DND-41 (cell line): ENCODE results near the gene CACTIN.

Experiments used
- ATAC-seq: fragments of 200-7000 bp; cut with Tn5 transposase; 3 replicates; pipeline ENCODE4 v1.9.1; 2021; ENCODE audit warnings: low read depth; ENCODE audit not compliant: insufficient read depth
- DNase-seq: peaks from one replicate; pipeline ENCODE4 v3.0.0-alpha.2; 2020
- H2AFZ ChIP-seq: 2 replicates; pipeline ENCODE4 v1.6.0; 2012; ENCODE audit warnings: low read depth, low read length
- H3K27ac ChIP-seq: 2 replicates; pipeline ENCODE4 v1.5.1; 2012; ENCODE audit warnings: low read length, inconsistent platforms
- H3K27me3 ChIP-seq: fragments of 200-600 bp; sonication (generic); 2 replicates; pipeline ENCODE4 v1.6.0; 2012; ENCODE audit warnings: low read length, mild to moderate bottlenecking, inconsistent platforms; ENCODE audit not compliant: insufficient read depth, poor library complexity
- H3K36me3 ChIP-seq: 2 replicates; pipeline ENCODE4 v1.5.1; 2012; ENCODE audit warnings: low read length, inconsistent platforms; ENCODE audit not compliant: insufficient read depth
- H3K4me1 ChIP-seq: 2 replicates; pipeline ENCODE4 v1.5.1; 2012; ENCODE audit warnings: mild to moderate bottlenecking, low read length; ENCODE audit not compliant: insufficient read depth
- H3K4me2 ChIP-seq: 2 replicates; pipeline ENCODE4 v1.6.0; 2012; ENCODE audit warnings: mild to moderate bottlenecking, moderate library complexity, low read length, inconsistent platforms; ENCODE audit not compliant: insufficient read depth
- H3K4me3 ChIP-seq, 2 experiments: fragments of 200-600 bp in 1 of 2; shearing (Covaris generic) in 1 of 2; 2 replicates each; pipeline ENCODE4 v1.5.1; 2012 to 2016; ENCODE audit warnings: inconsistent platforms in 2 of 2, low read length in 2 of 2, mild to moderate bottlenecking in 2 of 2, low read depth in 1 of 2, moderate library complexity in 1 of 2
- H3K79me2 ChIP-seq: 2 replicates; pipeline ENCODE4 v1.6.0; 2012; ENCODE audit warnings: low read length, inconsistent platforms; ENCODE audit not compliant: insufficient read depth
- H3K9ac ChIP-seq: 2 replicates; pipeline ENCODE4 v1.6.0; 2012; ENCODE audit warnings: low read depth, mild to moderate bottlenecking, inconsistent platforms, low read length, moderate library complexity
- H3K9me3 ChIP-seq: 2 replicates; pipeline ENCODE4 v1.5.1; 2012; ENCODE audit warnings: low read length, moderate library complexity, mild to moderate bottlenecking, inconsistent platforms; ENCODE audit not compliant: insufficient read depth, severe bottlenecking
- H4K20me1 ChIP-seq: 2 replicates; pipeline ENCODE4 v1.6.0; 2012; ENCODE audit warnings: low read length; ENCODE audit not compliant: insufficient read depth
- CTCF ChIP-seq: IDR thresholded peaks from 2 replicates; pipeline ENCODE4 v1.5.1; 2012; ENCODE audit warnings: borderline replicate concordance, low read length, moderate library complexity, mild to moderate bottlenecking; ENCODE audit not compliant: poor library complexity, severe bottlenecking; ENCODE audit errors: extremely low read depth
- EZH2 ChIP-seq: IDR thresholded peaks from 3 replicates; pipeline ENCODE4 v1.6.1; 2012; ENCODE audit warnings: borderline replicate concordance, low read depth, mild to moderate bottlenecking, moderate library complexity, low read length, inconsistent platforms; ENCODE audit not compliant: severe bottlenecking

CACTIN gene

GRCh38 chr19:3661284-3662238 is 35.0 kb upstream of the CACTIN start:
- no peak overlapping the region for H2AFZ ChIP-seq
- H3K27ac ChIP-seq = no peak overlapping the region
- no peak for TF ChIP-seq EZH2
- TF ChIP-seq CTCF = no peak
- ATAC-seq (no peak), DNase-seq (no peak)
- no peak overlapping the region for H3K4me2 ChIP-seq
- H3K4me3 ChIP-seq = no peak overlapping the region
- peaks cover 16% of the 10 kb centered on the region for H4K20me1 ChIP-seq
- no peaks in the 10 kb centered on the region for H3K4me1 ChIP-seq
- no peaks in the 10 kb centered on the region for H3K9me3 ChIP-seq
- no peaks in the 10 kb centered on the region for H3K79me2 ChIP-seq
- H3K9ac ChIP-seq = no peak overlapping the region
- no peaks in the 10 kb centered on the region for H3K27me3 ChIP-seq
- H3K36me3 ChIP-seq = peaks cover 71% of the 10 kb centered on the region

GRCh38 chr19:3660493-3661219 is 34.1 kb upstream of the CACTIN start:
- H3K36me3 ChIP-seq = peaks cover 80% of the 10 kb centered on the region
- H3K79me2 ChIP-seq = no peaks in the 10 kb centered on the region
- no peaks in the 10 kb centered on the region for H3K27me3 ChIP-seq
- H2AFZ ChIP-seq = no peak overlapping the region
- no peaks in the 10 kb centered on the region for H3K9me3 ChIP-seq
- DNase-seq (no peak), ATAC-seq (no peak)
- H3K4me3 ChIP-seq = no peak overlapping the region
- TF ChIP-seq EZH2 (no peak), CTCF (no peak)
- no peak overlapping the region for H3K4me2 ChIP-seq
- no peak overlapping the region for H3K27ac ChIP-seq
- H3K9ac ChIP-seq = no peak overlapping the region
- no peaks in the 10 kb centered on the region for H3K4me1 ChIP-seq
- peaks cover 8% of the 10 kb centered on the region; the same call in 1 of the 2 replicates for H4K20me1 ChIP-seq

GRCh38 chr19:3659746-3660112 is 33.1 kb upstream of the CACTIN start:
- no peak for DNase-seq
- Histone ChIP-seq H3K36me3 (peaks cover 78% of the 10 kb centered on the region), H3K9me3 (no peaks in the 10 kb centered on the region), H4K20me1 (0 out of 2 replicates have a peak, but pooled peaks cover 4% of the 10 kb centered on the region), H3K79me2 (no peaks in the 10 kb centered on the region), H3K4me3 (no peak overlapping the region), H3K27ac (no peak overlapping the region), H3K9ac (no peak overlapping the region), H3K4me2 (no peak overlapping the region), H3K4me1 (no peaks in the 10 kb centered on the region), H3K27me3 (no peaks in the 10 kb centered on the region), H2AFZ (no peak overlapping the region)
- ATAC-seq = no peak
- TF ChIP-seq CTCF (no peak), EZH2 (no peak)
